GM21717 (cell line): ENCODE data around the gene CDH23.

ENCODE experiments used
- ATAC-seq: cut with Tn5 transposase; IDR thresholded peaks from one replicate; pipeline ENCODE4 v1.9.1; 2021; ENCODE audit warnings: mild to moderate bottlenecking, moderate library complexity; ENCODE audit not compliant: unreplicated experiment

CDH23 gene

GRCh38 chr10:71419002-71419540 lies 22.4 kb downstream of the CDH23 start:
- ATAC-seq: no peak

GRCh38 chr10:71419750-71420149 lies 23.0 kb downstream of the CDH23 start:
- ATAC-seq: no peak

DNA sequence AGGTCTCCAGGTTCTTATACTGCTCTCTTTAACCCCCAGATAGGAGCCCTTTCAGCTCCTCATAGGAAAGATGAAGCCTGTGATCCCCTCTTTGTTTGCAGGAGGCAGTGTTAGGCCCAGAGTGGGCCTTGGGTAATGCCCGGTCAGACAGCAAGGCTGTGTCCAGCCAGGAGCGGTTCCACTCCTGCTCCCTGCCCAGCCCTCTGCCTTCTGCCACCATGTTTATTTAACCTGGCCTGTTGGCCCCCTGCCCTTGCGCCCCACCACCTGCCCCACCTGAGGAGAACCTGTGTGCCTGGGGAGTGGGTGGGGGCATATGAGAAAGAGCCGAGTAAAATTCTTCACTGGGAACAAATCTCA lies 24.3 kb downstream of the CDH23 start:
- ATAC-seq: no peak

GRCh38 chr10:71423250-71423649 lies 26.5 kb downstream of the CDH23 start:
- ATAC-seq: no peak

- ATAC-seq: no peak
Measured at GRCh38 chr10:71423901-71424300, 27.2 kb downstream of the CDH23 start.

DNA sequence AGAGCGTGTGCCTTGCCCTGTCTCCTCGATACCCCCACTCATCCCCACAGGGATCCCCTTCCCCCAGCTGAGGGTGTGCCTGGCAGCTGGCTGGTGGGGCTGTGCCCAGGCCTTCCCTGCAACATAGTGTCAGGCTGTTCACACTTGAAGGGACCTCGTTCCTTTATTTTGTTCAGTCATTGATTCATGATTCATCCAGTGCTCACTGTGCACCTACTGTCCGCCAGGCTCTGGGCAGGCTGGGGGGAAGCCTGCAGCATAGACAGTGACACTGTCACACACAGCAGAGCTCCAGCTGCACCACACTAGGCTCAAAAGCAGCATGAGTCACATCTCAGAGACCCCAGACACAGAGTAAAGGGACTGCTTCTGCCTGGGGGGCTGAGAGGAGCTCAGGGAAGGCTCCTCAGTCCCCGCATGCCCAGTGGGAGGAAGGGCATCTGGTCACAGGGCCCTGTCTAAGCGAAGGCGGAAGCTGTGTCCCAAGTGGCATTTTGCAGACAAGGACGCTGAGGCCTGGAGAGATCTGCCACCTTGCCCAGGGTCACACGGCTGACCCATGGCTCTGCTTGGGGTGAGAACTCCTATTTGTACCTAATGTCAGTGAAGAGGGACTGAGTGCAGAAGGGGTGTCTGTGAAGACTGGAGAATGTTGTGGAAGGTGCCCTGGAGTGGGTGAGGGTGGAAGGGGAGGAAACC lies 27.9 kb downstream of the CDH23 start:
- ATAC-seq: no peak

DNA sequence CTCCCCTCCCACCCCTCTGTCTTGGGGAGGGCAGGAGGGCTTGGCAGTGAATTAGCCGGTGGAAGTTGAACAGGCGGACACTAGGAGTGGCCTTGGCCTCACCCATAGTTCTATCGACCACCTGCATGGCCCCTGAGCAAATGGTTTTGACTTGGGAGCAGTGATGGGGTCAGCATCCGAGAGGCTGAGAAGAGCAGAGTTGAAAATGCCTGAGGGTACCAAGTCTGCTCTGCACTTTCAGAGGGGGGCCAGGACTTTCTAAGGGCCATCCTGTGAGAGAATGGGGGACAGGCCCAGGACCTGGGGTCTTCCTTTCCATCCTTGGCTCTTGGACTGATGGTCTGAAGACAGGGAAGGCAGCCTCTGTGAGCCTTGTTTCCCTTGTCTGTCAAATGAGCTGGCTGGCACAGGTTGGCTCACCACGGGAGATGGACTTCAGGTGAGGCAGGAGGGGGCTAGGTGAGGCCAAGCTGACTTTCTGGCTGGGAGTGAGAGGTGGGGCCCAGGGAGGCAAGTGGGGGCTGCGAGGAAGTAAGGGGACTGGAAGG lies 29.4 kb downstream of the CDH23 start:
- no peak for ATAC-seq

GRCh38 chr10:71427246-71427645 lies 30.5 kb downstream of the CDH23 start:
- ATAC-seq: no peak

DNA sequence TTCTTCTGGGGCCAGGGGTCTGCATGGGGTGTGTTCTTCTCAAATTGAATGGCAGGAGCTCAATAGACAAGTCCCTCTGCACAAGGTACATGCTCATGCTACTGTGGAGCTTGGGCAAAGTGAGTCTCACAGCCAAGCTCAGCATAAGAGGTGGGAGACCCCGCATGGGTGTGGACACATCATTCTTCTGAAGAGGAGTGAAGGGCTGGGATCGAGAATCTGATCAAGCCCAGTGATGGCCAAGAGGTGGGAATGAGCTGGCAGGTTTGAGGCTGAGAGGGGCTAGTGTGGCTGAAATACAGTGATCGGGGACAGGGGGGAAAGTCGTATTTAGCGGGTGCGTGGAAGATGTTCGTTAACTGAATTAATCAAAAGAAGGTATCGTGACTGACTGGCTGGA lies 32.6 kb downstream of the CDH23 start:
- no peak for ATAC-seq

DNA sequence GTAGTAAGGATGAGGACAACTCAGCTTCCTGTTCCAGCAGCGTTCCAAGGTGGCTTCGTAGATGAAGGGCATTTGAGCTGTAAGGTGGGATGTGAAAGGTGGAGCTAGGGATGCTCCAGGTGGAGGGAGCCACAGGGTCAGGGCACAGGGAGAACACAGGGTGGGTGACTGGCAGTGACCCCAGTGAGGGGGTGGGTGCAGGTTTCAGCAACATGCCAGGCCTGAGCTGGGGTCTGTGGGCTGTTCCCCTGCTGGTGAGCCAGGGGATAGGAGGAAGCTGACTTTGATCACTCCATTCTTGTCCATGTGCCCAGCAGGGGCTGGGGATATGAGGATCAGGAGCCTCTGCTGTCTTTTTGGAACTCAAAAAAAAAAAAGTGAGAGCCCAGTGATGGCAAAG lies 33.2 kb downstream of the CDH23 start:
- ATAC-seq: no peak

DNA sequence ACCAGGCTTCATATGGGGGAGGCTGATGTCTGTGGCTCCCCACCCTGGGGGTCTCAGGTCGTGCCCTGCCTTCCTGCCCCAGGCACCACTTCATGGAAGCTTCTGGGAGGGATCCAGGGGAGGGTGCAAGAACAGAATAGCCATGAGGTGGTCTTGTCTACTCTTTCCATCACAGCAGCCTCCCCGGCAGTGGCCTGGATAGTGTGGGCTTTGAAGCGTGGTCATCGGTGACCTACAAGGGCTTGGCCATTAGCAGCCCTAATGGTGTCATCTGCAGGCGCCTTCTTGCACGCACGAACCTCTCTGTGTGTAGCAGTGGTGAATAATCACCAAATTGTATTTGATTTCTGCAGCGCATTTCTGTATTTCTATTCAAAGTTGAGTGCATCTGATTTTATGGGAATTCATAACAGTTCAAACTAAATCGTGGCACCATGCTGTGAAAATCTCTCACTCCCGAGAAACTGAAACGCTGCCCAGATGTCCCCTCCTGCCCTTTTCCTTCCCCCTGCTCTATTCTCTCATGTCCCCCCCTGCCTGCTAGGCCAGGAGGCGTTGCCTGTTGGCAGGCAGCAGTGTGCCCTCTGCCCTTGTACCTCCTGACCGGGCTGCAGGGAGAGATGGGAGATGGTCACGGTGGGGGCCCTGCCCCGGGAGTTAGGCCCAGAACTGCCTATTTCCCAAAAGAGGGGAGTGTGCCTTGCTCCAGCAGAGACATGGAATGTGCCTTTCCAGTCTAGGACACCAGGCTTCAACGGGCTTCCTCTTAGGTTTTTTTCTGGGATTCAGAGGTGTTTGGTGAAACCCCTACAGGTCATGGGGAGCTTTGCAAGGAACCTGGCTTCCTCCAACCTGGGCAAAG lies 34.8 kb downstream of the CDH23 start:
- no peak for ATAC-seq

DNA sequence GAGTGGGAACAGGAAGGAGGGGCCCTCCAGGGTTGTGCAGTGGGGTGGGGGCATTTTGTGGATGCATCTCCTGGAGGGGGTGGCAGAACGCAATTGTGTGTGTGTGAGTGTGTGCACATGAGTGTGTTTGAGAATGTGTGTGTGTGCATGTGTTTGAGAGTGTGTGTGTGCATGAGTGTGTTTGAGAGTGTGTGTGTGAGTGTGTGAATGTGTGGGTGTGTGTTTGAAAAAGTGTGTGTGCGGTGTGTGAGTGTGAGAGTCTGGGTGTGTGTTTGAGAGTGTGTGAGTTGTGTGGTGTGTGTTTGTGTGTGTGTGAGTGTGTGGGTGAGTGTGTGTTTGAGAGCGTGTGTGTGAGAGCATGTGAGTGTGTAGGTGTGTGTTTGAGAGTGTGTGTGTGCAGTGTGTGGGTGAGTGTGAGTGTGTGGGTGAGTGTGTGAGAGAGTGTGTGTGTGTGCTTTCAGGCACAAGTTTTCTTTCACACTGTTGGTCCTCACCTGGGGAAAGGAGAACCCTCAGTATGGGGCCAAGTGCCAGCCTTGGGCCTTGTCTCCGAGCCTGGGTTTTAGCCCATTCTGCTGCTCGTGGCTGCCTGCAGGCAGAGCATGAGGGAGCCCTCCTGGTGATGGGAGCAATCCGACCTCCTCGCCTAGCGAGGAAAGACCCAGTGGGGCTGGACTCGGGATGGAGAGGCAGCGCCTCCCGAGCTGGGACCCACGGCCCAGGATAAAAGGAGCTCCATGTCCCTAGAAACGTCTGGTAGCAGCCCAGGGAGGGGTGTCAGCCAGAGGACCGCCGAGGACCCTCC lies 35.6 kb downstream of the CDH23 start:
- ATAC-seq: no peak

- no peak for ATAC-seq
Measured at GRCh38 chr10:71432956-71433767, 36.4 kb downstream of the CDH23 start.

- no peak for ATAC-seq
Measured at GRCh38 chr10:71433768-71434744, 37.3 kb downstream of the CDH23 start.

DNA sequence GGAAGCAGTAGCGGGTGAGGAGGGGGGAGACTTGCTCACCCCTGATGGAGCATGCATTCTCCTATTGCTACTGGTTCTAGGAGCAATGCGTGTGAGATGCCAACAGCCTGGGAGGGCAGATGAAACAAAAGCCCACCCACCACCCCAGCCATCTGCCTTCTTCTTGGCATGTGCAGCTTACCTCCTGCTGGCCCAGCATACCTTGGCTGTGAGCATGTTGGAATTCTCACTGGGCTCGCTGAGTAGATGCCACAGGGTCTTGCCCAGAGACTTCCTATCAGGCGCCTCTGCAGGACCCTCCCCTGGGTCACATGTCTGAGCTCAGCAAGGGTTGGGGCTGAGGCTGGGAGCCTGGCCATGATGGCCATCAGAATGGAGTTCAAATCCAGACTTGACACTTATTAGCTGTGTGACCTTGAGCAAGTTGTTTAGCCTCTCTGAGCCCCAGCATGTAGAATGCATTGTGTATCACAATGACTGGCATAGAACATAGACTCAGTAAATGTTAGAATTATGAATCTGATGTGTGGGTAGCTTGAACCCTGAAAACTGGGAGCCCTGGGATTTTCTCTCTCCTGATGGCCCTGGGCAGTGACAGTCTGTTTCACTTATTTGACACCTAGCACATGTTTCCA lies 38.2 kb downstream of the CDH23 start:
- no peak for ATAC-seq

- no peak for ATAC-seq
Measured at GRCh38 chr10:71435571-71436267, 39.0 kb downstream of the CDH23 start.

GRCh38 chr10:71436268-71437125 lies 39.8 kb downstream of the CDH23 start:
- ATAC-seq: no peak
